ENCODE data around the gene DGAT2L6. TPM values are rescaled to one million over a fixed set of nuclear protein-coding genes. Genes with fewer than 3 reads are reported as not detected.

DGAT2L6 gene, protein sequence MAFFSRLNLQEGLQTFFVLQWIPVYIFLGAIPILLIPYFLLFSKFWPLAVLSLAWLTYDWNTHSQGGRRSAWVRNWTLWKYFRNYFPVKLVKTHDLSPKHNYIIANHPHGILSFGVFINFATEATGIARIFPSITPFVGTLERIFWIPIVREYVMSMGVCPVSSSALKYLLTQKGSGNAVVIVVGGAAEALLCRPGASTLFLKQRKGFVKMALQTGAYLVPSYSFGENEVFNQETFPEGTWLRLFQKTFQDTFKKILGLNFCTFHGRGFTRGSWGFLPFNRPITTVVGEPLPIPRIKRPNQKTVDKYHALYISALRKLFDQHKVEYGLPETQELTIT
- not detected for total RNA-seq (ENCODE audit: unreplicated experiment)
- long read RNA-seq: 0 reads

DNA sequence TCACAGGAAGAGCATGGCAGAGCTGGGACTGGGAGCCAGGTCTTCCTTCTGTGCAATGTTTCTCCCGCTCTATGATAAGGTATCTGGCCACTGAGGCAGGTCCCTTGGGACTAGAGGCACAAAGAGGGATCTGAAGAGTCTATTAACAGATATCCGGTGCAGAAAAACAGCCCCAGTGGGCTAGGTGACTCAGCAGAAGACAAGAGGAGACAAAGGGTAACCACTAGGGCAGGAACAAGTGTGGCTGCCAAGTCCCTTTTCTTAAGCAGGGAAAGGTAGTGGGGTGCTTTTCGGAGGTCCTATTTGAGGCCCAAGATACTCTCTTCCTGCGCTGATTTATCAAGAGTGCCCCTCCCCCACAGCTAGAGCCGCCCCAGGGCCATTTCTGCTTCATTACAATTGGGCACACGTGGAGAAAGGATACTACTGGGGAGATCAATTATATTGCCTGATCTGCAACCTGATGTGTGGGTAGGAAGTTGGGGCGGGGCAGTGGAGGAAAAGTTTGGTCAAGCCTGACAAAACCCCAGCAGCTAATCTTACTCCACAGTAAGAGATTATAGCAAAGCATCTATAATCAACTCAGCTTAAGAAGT is at the start of gene DGAT2L6:
Gene DGAT2L6, plus strand, starts transcription at position 546 of the 596 bp plus-strand sequence. CDS start 100 bp downstream, outside the sequence.
- peaks cover 2% of the 10 kb centered on the region for H3K4me1 Mint-ChIP-seq (ENCODE audit: unreplicated experiment)
- H3K9me3 Mint-ChIP-seq (ENCODE audit: unreplicated experiment): no peaks in the 10 kb centered on the region
- no peak for DNase-seq (ENCODE audit: low spot score)
- TF ChIP-seq, protein P1, sequence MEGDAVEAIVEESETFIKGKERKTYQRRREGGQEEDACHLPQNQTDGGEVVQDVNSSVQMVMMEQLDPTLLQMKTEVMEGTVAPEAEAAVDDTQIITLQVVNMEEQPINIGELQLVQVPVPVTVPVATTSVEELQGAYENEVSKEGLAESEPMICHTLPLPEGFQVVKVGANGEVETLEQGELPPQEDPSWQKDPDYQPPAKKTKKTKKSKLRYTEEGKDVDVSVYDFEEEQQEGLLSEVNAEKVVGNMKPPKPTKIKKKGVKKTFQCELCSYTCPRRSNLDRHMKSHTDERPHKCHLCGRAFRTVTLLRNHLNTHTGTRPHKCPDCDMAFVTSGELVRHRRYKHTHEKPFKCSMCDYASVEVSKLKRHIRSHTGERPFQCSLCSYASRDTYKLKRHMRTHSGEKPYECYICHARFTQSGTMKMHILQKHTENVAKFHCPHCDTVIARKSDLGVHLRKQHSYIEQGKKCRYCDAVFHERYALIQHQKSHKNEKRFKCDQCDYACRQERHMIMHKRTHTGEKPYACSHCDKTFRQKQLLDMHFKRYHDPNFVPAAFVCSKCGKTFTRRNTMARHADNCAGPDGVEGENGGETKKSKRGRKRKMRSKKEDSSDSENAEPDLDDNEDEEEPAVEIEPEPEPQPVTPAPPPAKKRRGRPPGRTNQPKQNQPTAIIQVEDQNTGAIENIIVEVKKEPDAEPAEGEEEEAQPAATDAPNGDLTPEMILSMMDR (IDR thresholded peaks at IDR 0.05; ENCODE audit: unreplicated experiment): no peak
- no peaks in the 10 kb centered on the region for H3K36me3 Mint-ChIP-seq (ENCODE audit: low read depth, unreplicated experiment)
- peaks cover 2% of the 10 kb centered on the region for H3K27me3 Mint-ChIP-seq (ENCODE audit: unreplicated experiment)
- H3K4me3 Mint-ChIP-seq (ENCODE audit: unreplicated experiment): no peak within 1 kb of the TSS
- no peak within 1 kb of the TSS for H3K27ac Mint-ChIP-seq (ENCODE audit: unreplicated experiment)

DNA sequence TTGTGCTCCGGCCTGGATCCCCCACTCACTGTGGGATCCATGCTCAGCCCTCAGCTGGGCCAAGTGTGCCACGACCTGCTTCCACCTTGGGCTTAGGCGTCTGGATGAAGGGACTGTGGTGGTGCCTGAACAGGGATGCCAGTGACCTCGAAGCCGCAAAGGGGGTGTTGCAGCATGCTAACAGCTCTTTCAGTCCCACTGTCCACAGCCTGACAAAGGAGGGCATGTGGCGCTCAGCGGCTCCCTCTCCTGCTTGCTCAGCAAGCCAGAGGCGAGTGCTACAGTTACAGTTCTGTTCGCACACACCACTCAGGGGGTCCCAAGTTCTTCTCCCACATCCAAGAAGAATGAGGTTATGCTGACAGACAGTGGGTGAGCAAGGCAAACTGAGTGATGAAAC is 49.2 kb upstream of the DGAT2L6 start:
- Mint-ChIP-seq H3K4me1 (ENCODE audit: unreplicated experiment) (peaks cover 2% of the 10 kb centered on the region), H3K9me3 (ENCODE audit: unreplicated experiment) (no peaks in the 10 kb centered on the region), H3K27ac (ENCODE audit: unreplicated experiment) (no peak overlapping the region), H3K36me3 (ENCODE audit: low read depth, unreplicated experiment) (no peaks in the 10 kb centered on the region), H3K4me3 (ENCODE audit: unreplicated experiment) (no peak overlapping the region), H3K27me3 (ENCODE audit: unreplicated experiment) (peaks cover 4% of the 10 kb centered on the region)
- no peak for DNase-seq (ENCODE audit: low spot score)
- TF ChIP-seq, protein P1 (IDR thresholded peaks at IDR 0.05; ENCODE audit: unreplicated experiment): no peak

DNA sequence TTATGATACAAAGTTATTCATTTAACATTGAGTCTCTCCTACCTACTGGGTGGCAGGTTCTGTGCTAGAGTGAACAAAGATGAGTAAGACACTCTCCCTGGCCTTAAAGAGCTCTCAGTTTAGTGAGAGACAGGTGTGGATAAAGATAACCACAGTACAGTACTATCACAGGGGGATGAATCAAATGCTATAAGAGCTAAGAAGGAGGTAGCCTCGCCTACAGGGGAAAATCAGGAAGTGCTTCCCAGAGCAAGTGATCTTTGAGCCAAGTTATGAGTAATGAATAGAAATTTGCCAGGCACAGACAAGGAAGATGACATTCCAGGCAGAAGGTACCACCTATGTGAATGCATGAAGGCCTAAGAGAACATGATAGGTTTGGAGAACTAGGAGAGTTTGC is 47.5 kb upstream of the DGAT2L6 start:
- peaks cover 7% of the 10 kb centered on the region for H3K27me3 Mint-ChIP-seq (ENCODE audit: unreplicated experiment)
- TF ChIP-seq, protein P1 (IDR thresholded peaks at IDR 0.05; ENCODE audit: unreplicated experiment): no peak
- no peaks in the 10 kb centered on the region for H3K36me3 Mint-ChIP-seq (ENCODE audit: low read depth, unreplicated experiment)
- no peak overlapping the region for H3K27ac Mint-ChIP-seq (ENCODE audit: unreplicated experiment)
- H3K4me1 Mint-ChIP-seq (ENCODE audit: unreplicated experiment): peaks cover 7% of the 10 kb centered on the region
- DNase-seq (ENCODE audit: low spot score): no peak
- H3K4me3 Mint-ChIP-seq (ENCODE audit: unreplicated experiment): no peak overlapping the region
- no peaks in the 10 kb centered on the region for H3K9me3 Mint-ChIP-seq (ENCODE audit: unreplicated experiment)

DNA sequence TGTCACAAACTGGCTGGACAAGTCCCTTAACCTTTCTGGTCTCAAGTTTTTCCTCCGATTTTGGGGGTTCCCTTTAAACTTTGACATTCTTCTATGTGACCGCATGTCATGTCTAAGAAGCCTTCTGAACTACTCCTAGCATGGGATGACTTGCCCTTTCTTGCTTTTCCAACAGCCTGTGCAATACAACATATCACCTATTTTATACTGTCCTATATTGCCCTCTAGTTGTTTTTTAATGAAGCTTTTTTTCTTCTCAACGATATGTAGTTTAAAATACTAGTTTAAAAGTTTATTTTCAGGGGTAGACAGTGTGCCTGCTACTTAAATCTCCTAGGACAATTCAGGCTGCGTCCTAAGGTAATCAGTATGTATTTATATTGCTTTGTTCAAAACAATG is 45.1 kb upstream of the DGAT2L6 start:
- TF ChIP-seq, protein P1 (IDR thresholded peaks at IDR 0.05; ENCODE audit: unreplicated experiment): no peak
- no peak for DNase-seq (ENCODE audit: low spot score)
- H3K9me3 Mint-ChIP-seq (ENCODE audit: unreplicated experiment): no peaks in the 10 kb centered on the region
- H3K4me3 Mint-ChIP-seq (ENCODE audit: unreplicated experiment): no peak overlapping the region
- H3K36me3 Mint-ChIP-seq (ENCODE audit: low read depth, unreplicated experiment): peaks cover 4% of the 10 kb centered on the region
- no peak overlapping the region for H3K27ac Mint-ChIP-seq (ENCODE audit: unreplicated experiment)
- H3K27me3 Mint-ChIP-seq (ENCODE audit: unreplicated experiment): peaks cover 9% of the 10 kb centered on the region
- H3K4me1 Mint-ChIP-seq (ENCODE audit: unreplicated experiment): peaks cover 13% of the 10 kb centered on the region

DNA sequence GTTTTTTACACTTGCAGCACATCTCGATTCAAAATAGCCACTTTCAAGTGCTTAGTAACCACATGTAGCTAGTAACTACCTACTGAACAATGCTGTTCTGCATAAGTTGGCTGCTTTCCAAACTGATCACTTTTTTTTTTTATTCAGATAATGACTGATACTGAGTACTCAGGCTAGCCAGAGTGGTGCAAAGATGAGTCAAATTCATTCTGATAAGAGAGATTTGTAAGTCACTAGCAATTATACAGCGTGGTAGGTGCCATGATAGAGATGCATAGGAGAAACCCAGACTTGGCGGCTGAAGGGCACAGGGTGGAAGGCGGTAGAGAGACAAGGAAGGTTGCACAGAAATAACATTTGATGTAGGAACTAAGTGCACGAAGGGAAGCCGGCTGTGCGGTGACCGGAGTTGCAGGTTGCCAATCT is 44.4 kb upstream of the DGAT2L6 start:
- Mint-ChIP-seq H3K27me3 (ENCODE audit: unreplicated experiment) (peaks cover 9% of the 10 kb centered on the region), H3K36me3 (ENCODE audit: low read depth, unreplicated experiment) (peaks cover 4% of the 10 kb centered on the region), H3K27ac (ENCODE audit: unreplicated experiment) (peak overlapping the region; percentile 99), H3K4me3 (ENCODE audit: unreplicated experiment) (peak overlapping the region; percentile 99), H3K4me1 (ENCODE audit: unreplicated experiment) (peaks cover 13% of the 10 kb centered on the region), H3K9me3 (ENCODE audit: unreplicated experiment) (no peaks in the 10 kb centered on the region)
- TF ChIP-seq, protein P1 (IDR thresholded peaks at IDR 0.05; ENCODE audit: unreplicated experiment): no peak
- DNase-seq (ENCODE audit: low spot score): no peak
